AG09319 (cell line): ENCODE results near the gene TSSC4.

Experiments used
- DNase-seq: peaks from one replicate; pipeline ENCODE4 v3.0.0-alpha.2; 2010; ENCODE audit warnings: low read depth; ENCODE audit errors: extremely low read depth
- CTCF ChIP-seq: IDR thresholded peaks from 2 replicates; pipeline ENCODE4 v1.5.1; 2011; ENCODE audit warnings: low read depth, mild to moderate bottlenecking, inconsistent platforms, low read length, moderate library complexity

TSSC4 gene

GRCh38 chr11:2382936-2383851, 17.4 kb upstream of the TSSC4 start:
- DNase-seq = no peak
- no peak for TF ChIP-seq CTCF

GRCh38 chr11:2383852-2384804, 16.4 kb upstream of the TSSC4 start:
- no peak for DNase-seq
- TF ChIP-seq CTCF = no peak

- DNase-seq = no peak
- no peak for TF ChIP-seq CTCF
These were observed 15.1 kb upstream of the TSSC4 start for GRCh38 chr11:2385156-2386151.

- no peak for TF ChIP-seq CTCF
- no peak for DNase-seq
These were observed 14.0 kb upstream of the TSSC4 start for GRCh38 chr11:2386591-2386990.

GRCh38 chr11:2387266-2387987, 13.1 kb upstream of the TSSC4 start:
- no peak for DNase-seq
- no peak for TF ChIP-seq CTCF
